Measurements from ENCODE around the gene MYRIP. TPM values are rescaled to one million over a fixed set of nuclear protein-coding genes. Genes with fewer than 3 reads are reported as not detected.

The MYRIP gene
- total RNA-seq, 6 donors from 2014 or later: 0.55 to 4.3 (median 2.1) TPM; not detected in 1

- Histone ChIP-seq H3K36me3 (no peaks in the 10 kb centered on the region), H3K4me1 (no peaks in the 10 kb centered on the region), H3K27ac (no peak overlapping the region), H3K27me3 (no peaks in the 10 kb centered on the region), H3K4me3 (no peak overlapping the region), H3K9me3 (no peaks in the 10 kb centered on the region)
- no peak for ATAC-seq (ENCODE audit: low FRiP score in 2 of 2)
- WGBS, 2 donors: 47 to 50% methylated on average over 5 of the region's 5 CpGs
- TF ChIP-seq POLR2AphosphoS5 (IDR thresholded peaks at IDR 0.05) (no peak), EP300 (IDR thresholded peaks at IDR 0.05) (no peak), CTCF (IDR thresholded peaks at IDR 0.05) (no peak), POLR2A (IDR thresholded peaks at IDR 0.05) (no peak)
- DNase-seq: no peak
Observed at GRCh38 chr3:39934696-39935095, 125.3 kb downstream of the MYRIP start.

GRCh38 chr3:39935261-39935660 lies 125.9 kb downstream of the MYRIP start:
- Histone ChIP-seq H3K27me3 (no peaks in the 10 kb centered on the region), H3K9me3 (no peaks in the 10 kb centered on the region), H3K36me3 (no peaks in the 10 kb centered on the region), H3K27ac (no peak overlapping the region), H3K4me1 (no peaks in the 10 kb centered on the region), H3K4me3 (no peak overlapping the region)
- TF ChIP-seq POLR2A (IDR thresholded peaks at IDR 0.05) (no peak), POLR2AphosphoS5 (IDR thresholded peaks at IDR 0.05) (no peak), EP300 (IDR thresholded peaks at IDR 0.05) (no peak), CTCF (IDR thresholded peaks at IDR 0.05) (no peak)
- DNase-seq (no peak), ATAC-seq (ENCODE audit: low FRiP score in 2 of 2) (no peak)
- WGBS, 2 donors: 15 to 32% methylated on average over 1 of the region's 1 CpG

- Histone ChIP-seq H3K27ac (no peak overlapping the region), H3K4me3 (no peak overlapping the region), H3K27me3 (no peaks in the 10 kb centered on the region), H3K4me1 (no peaks in the 10 kb centered on the region), H3K9me3 (no peaks in the 10 kb centered on the region), H3K36me3 (no peaks in the 10 kb centered on the region)
- no peak for DNase-seq
- no peak for TF ChIP-seq EP300 (IDR thresholded peaks at IDR 0.05)
- TF ChIP-seq POLR2A (IDR thresholded peaks at IDR 0.05): no peak
- no peak for TF ChIP-seq CTCF (IDR thresholded peaks at IDR 0.05)
- no peak for TF ChIP-seq POLR2AphosphoS5 (IDR thresholded peaks at IDR 0.05)
- WGBS, 2 donors: 94 to 100% methylated on average over 1 of the region's 1 CpG
- no peak for ATAC-seq (ENCODE audit: low FRiP score in 2 of 2)
Observed at GRCh38 chr3:39936848-39937247, 127.4 kb downstream of the MYRIP start.

DNA sequence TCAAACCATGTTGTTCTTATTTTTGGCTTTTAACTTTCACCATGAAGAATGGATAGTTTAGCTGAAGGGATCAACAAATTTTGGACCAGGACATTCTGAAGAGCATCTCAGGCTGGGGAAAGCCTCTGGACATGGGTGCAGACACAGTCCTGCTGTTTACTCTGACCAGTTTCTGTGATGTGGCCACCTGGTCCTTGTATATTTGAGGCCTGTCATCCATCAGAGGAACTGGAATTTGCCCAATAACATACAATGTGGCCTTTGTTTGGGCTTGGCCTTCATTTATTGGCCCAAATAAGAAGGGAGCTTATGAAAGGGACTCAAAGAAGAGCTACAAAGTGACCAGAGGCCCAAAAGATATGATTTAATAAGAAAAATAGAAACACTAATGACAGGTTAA lies 127.9 kb downstream of the MYRIP start:
- no peak for TF ChIP-seq POLR2A (IDR thresholded peaks at IDR 0.05)
- no peak for TF ChIP-seq EP300 (IDR thresholded peaks at IDR 0.05)
- TF ChIP-seq POLR2AphosphoS5 (IDR thresholded peaks at IDR 0.05): no peak
- TF ChIP-seq CTCF (IDR thresholded peaks at IDR 0.05): no peak
- Histone ChIP-seq H3K9me3 (no peaks in the 10 kb centered on the region), H3K27me3 (no peaks in the 10 kb centered on the region), H3K4me1 (no peaks in the 10 kb centered on the region), H3K36me3 (no peaks in the 10 kb centered on the region), H3K27ac (no peak overlapping the region), H3K4me3 (no peak overlapping the region)
- no peak for ATAC-seq (ENCODE audit: low FRiP score in 2 of 2)
- DNase-seq: no peak

GRCh38 chr3:39937874-39938273 lies 128.5 kb downstream of the MYRIP start:
- no peak for TF ChIP-seq POLR2AphosphoS5 (IDR thresholded peaks at IDR 0.05)
- no peak for TF ChIP-seq POLR2A (IDR thresholded peaks at IDR 0.05)
- no peak for TF ChIP-seq CTCF (IDR thresholded peaks at IDR 0.05)
- TF ChIP-seq EP300 (IDR thresholded peaks at IDR 0.05): no peak
- no peak overlapping the region for H3K27ac ChIP-seq
- ATAC-seq (ENCODE audit: low FRiP score in 2 of 2) (no peak), DNase-seq (no peak)
- H3K4me1 ChIP-seq: no peaks in the 10 kb centered on the region
- no peak overlapping the region for H3K4me3 ChIP-seq
- H3K36me3 ChIP-seq: no peaks in the 10 kb centered on the region
- no peaks in the 10 kb centered on the region for H3K9me3 ChIP-seq
- 66 to 77% methylated on average over 1 of the region's 1 CpG for WGBS, 2 donors
- H3K27me3 ChIP-seq: no peaks in the 10 kb centered on the region
